Measurements from ENCODE around the gene SLFN11. TPM values are rescaled to one million over a fixed set of nuclear protein-coding genes. Genes with fewer than 3 reads are reported as not detected.
A peak's percentile ranks its signal among the peaks of the same experiment; 100 is the strongest.

Gene SLFN11
- total RNA-seq, 1 experiment from 2014 or later: 0.26 TPM

GRCh38 chr17:35374766-35375344 is 1.4 kb upstream of the SLFN11 start:
- Mint-ChIP-seq H3K36me3 (no peaks in the 10 kb centered on the region), H3K4me3 (peak overlapping the region; percentile 74), H3K27ac (no peak overlapping the region), H3K9me3 (peaks cover 8% of the 10 kb centered on the region), H3K27me3 (ENCODE audit: low read depth) (peaks cover 90% of the 10 kb centered on the region), H3K4me1 (peaks cover 14% of the 10 kb centered on the region)
- CTCF ChIA-PET: no interaction called here
- DNase-seq (ENCODE audit: low spot score): no peak
- no peak for TF ChIP-seq FOXJ3 (CRISPR knock-in tag; IDR thresholded peaks at IDR 0.05; ENCODE audit: borderline replicate concordance)
- no peak for TF ChIP-seq CREM (CRISPR knock-in tag; IDR thresholded peaks at IDR 0.05)
- TF ChIP-seq ZNF281 (CRISPR knock-in tag; IDR thresholded peaks at IDR 0.05): no peak
- TF ChIP-seq ZNF138 (CRISPR knock-in tag; conservative IDR thresholded peaks at IDR 0.05): no peak
- TF ChIP-seq ZNF423 (CRISPR knock-in tag; IDR thresholded peaks at IDR 0.05): no peak
- TF ChIP-seq RORB (CRISPR knock-in tag; IDR thresholded peaks at IDR 0.05): no peak
- TF ChIP-seq MLX (CRISPR knock-in tag; IDR thresholded peaks at IDR 0.05): no peak
- no peak for TF ChIP-seq NR3C1 (CRISPR knock-in tag; conservative IDR thresholded peaks at IDR 0.05; ENCODE audit: low read depth)
- no peak for TF ChIP-seq SOX15 (CRISPR knock-in tag; IDR thresholded peaks at IDR 0.05)
- no peak for TF ChIP-seq FOXP4 (CRISPR knock-in tag; IDR thresholded peaks at IDR 0.05)
- TF ChIP-seq ZNF219 (CRISPR knock-in tag; IDR thresholded peaks at IDR 0.05; ENCODE audit: borderline replicate concordance): no peak
- TF ChIP-seq TP53 (CRISPR knock-in tag; IDR thresholded peaks at IDR 0.05): no peak
- no peak for TF ChIP-seq ETV6 (CRISPR knock-in tag; IDR thresholded peaks at IDR 0.05)
- no peak for TF ChIP-seq PRRX2 (CRISPR knock-in tag; IDR thresholded peaks at IDR 0.05)
- TF ChIP-seq ZBTB43 (CRISPR knock-in tag; IDR thresholded peaks at IDR 0.05): no peak
- no peak for TF ChIP-seq TCF7 (CRISPR knock-in tag; IDR thresholded peaks at IDR 0.05; ENCODE audit: low read depth)
- no peak for TF ChIP-seq ATF3 (CRISPR knock-in tag; conservative IDR thresholded peaks at IDR 0.05)
- no peak for TF ChIP-seq E2F4 (CRISPR knock-in tag; IDR thresholded peaks at IDR 0.05; ENCODE audit: borderline replicate concordance, low read depth)
- POLR2A ChIA-PET: no interaction called here
- no peak for ATAC-seq
